ENCODE measurements around the gene AATK. TPM values are rescaled to one million over a fixed set of nuclear protein-coding genes. Genes with fewer than 3 reads are reported as not detected.

Gene AATK
- total and polyA plus RNA-seq, 2 of the 4 experiments (the other 2 are of a cell fraction): under 0.01 to 0.21 TPM

- Histone ChIP-seq H4K20me1 (ENCODE audit: insufficient read depth, low read length) (no peaks in the 10 kb centered on the region; the same call in 1 of the 2 replicates), H2BK5ac (ENCODE audit: low read depth, low read length, poor library complexity, severe bottlenecking) (no peak overlapping the region), H3K4me3 (ENCODE audit: insufficient read depth, low read depth, low read length) (no peak overlapping the region), H3K14ac (replicated peaks; ENCODE audit: low read depth, low read length) (no peak overlapping the region), H3K18ac (ENCODE audit: low read depth, low read length) (no peak overlapping the region), H2AK5ac (ENCODE audit: low read depth, low read length) (no peak overlapping the region), H3K27me3 (ENCODE audit: control insufficient read depth, insufficient read depth, low read length) (no peaks in the 10 kb centered on the region), H3K9me3 (ENCODE audit: control insufficient read depth, insufficient read depth, low read length) (no peaks in the 10 kb centered on the region), H4K91ac (ENCODE audit: insufficient read depth, low read depth, low read length) (no peak overlapping the region), H3K9ac (ENCODE audit: low read depth, low read length) (no peak overlapping the region), H4K5ac (ENCODE audit: low read depth, low read length) (no peak overlapping the region), H2BK120ac (ENCODE audit: low read depth, low read length) (no peak overlapping the region), H3K4ac (ENCODE audit: low read depth, low read length) (no peak overlapping the region), H3K56ac (ENCODE audit: extremely low read depth, insufficient read depth, low read length) (no peak overlapping the region), H3K36me3 (ENCODE audit: control insufficient read depth, insufficient read depth, low read length) (peaks cover 11% of the 10 kb centered on the region), H2AK9ac (replicated peaks; ENCODE audit: low read depth, low read length, poor library complexity) (peak overlapping the region; percentile 50), H2AFZ (replicated peaks; ENCODE audit: low read length, poor library complexity) (peak overlapping the region; percentile 43), H3K4me1 (ENCODE audit: control insufficient read depth, insufficient read depth, low read length) (no peaks in the 10 kb centered on the region), H3K9me1 (ENCODE audit: insufficient read depth, low read length) (no peaks in the 10 kb centered on the region), H3K27ac (ENCODE audit: insufficient read depth, low read length) (no peak overlapping the region), H2BK20ac (ENCODE audit: low read depth, low read length) (no peak overlapping the region), H2BK15ac (ENCODE audit: low read depth, low read length) (no peak overlapping the region), H3K23ac (ENCODE audit: low read depth, low read length) (no peak overlapping the region), H3K79me1 (ENCODE audit: low read depth in 1 of 2, low read length in 2 of 2) (no peaks in the 10 kb centered on the region), H3K4me2 (ENCODE audit: low read depth, low read length) (no peak overlapping the region), H4K8ac (ENCODE audit: low read depth in 2 of 2, low read length in 2 of 2) (no peak overlapping the region)
- POLR2A ChIA-PET (ENCODE audit: unreplicated experiment): no interaction called here
- dilution Hi-C loops (cut with HindIII; ENCODE audit: low sequenced_read_pairs, unreplicated experiment) (no loop called here), in situ Hi-C loops (cut with MboI; ENCODE audit: low sequenced_read_pairs) (no loop called here), intact Hi-C loops (cut with micrococcal nuclease) (no loop called here)
- CTCF ChIA-PET: interaction anchor here (0.6 kb wide), 1 partner anchor 9 kb away, joined by 4 read pairs; no protein-coding TSS in a partner anchor
- TF ChIP-seq MAFK (IDR thresholded peaks at IDR 0.05; ENCODE audit: low read depth, low read length): no peak
- TF ChIP-seq CTCF (conservative IDR thresholded peaks at IDR 0.05; ENCODE audit: low read depth, low read length): no peak
- no peak for TF ChIP-seq RFX5 (IDR thresholded peaks at IDR 0.05; ENCODE audit: low read depth, low read length)
- TF ChIP-seq ELK1 (IDR thresholded peaks at IDR 0.05; ENCODE audit: borderline replicate concordance, low read depth, low read length): no peak
- no peak for TF ChIP-seq USF2 (IDR thresholded peaks at IDR 0.05; ENCODE audit: low read depth, low read length)
- TF ChIP-seq FOS (IDR thresholded peaks at IDR 0.05; ENCODE audit: low read depth, low read length): no peak
- TF ChIP-seq RAD21 (IDR thresholded peaks at IDR 0.05; ENCODE audit: low read length): no peak
- TF ChIP-seq SMC3 (IDR thresholded peaks at IDR 0.05; ENCODE audit: low read depth, low read length): no peak
- no TSS peak for BruUV-seq (replicated peaks)
- 80% methylated on average over 2 of the region's 14 CpGs; no CpG with 5 or more reads in 1 of the 2 experiments for WGBS, 2 experiments (ENCODE audit: extremely low coverage in 2 of 2, insufficient read length in 1 of 2)
- ATAC-seq (ENCODE audit: low read depth) (no peak), DNase-seq (no peak)
Measured at GRCh38 chr17:81191646-81192045, 25.6 kb upstream of the AATK start.

Measured in IMR-90 (cell line).